ENCODE data around the gene AKAP6. TPM values are rescaled to one million over a fixed set of nuclear protein-coding genes. Genes with fewer than 3 reads are reported as not detected.
A peak's percentile ranks its signal among the peaks of the same experiment; 100 is the strongest.

AKAP6 gene
- total RNA-seq, 1 experiment from 2014 or later, result 1.1 TPM

DNA sequence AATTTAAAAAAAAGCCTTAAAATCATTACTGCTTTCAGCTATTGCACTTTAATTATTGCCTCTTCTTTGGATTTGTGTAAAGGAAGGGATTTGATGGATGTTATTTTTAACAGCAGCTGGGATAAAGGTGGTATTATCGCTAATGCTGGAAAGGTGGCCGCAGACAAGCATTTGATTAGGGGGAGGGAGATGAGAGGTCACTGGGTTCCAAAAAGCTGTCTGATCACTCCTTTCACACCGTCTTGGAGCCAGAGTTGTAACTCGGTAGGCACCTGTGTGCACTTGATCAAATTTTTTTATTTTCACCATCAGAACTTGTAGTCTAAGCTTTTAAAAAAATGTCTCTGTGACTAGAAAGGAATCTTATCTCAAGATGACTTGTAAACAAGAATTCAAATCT lies 99.8 kb downstream of the AKAP6 start:
- Histone ChIP-seq H3K23me2 (ENCODE audit: insufficient read length, low read depth, low read length, poor library complexity, severe bottlenecking) (no peaks in the 10 kb centered on the region), H3K4me2 (ENCODE audit: insufficient read depth, insufficient read length, low read length) (no peak overlapping the region), H4K8ac (replicated peaks; ENCODE audit: insufficient read length, low read depth, low read length) (no peak overlapping the region), H2BK5ac (ENCODE audit: insufficient read length, low read length) (no peak overlapping the region), H3K14ac (ENCODE audit: insufficient read depth, low read length) (no peak overlapping the region), H2AK5ac (ENCODE audit: insufficient read length, low read length) (no peak overlapping the region), H4K20me1 (ENCODE audit: control insufficient read depth, insufficient read depth, insufficient read length) (no peaks in the 10 kb centered on the region), H3K9me3 (ENCODE audit: control insufficient read depth, low read depth, low read length) (no peaks in the 10 kb centered on the region), H4K5ac (ENCODE audit: insufficient read length, low read depth, low read length) (no peak overlapping the region), H2BK20ac (ENCODE audit: low read depth, low read length, poor library complexity, severe bottlenecking) (no peak overlapping the region), H4K91ac (ENCODE audit: insufficient read length, low read depth, low read length) (no peak overlapping the region), H2BK12ac (ENCODE audit: insufficient read length, low read depth, low read length) (no peak overlapping the region), H2BK15ac (ENCODE audit: low read depth, low read length) (no peak overlapping the region), H3T11ph (ENCODE audit: low read length) (no peak overlapping the region), H3K27ac (ENCODE audit: insufficient read length, low read depth, low read length) (no peak overlapping the region), H3K4me1 (ENCODE audit: insufficient read depth, low read length) (no peaks in the 10 kb centered on the region), H3K27me3 (ENCODE audit: insufficient read depth, low read length) (no peaks in the 10 kb centered on the region), H3K79me2 (ENCODE audit: insufficient read depth, low read length) (no peaks in the 10 kb centered on the region), H3K56ac (ENCODE audit: insufficient read length, low read depth, low read length) (no peak overlapping the region), H3K9ac (ENCODE audit: extremely low read depth, insufficient read length, low read length) (no peak overlapping the region), H2AFZ (ENCODE audit: low read length) (no peak overlapping the region), H3K18ac (ENCODE audit: insufficient read length, low read depth, low read length) (no peak overlapping the region), H2BK120ac (ENCODE audit: low read depth, low read length, poor library complexity, severe bottlenecking) (no peak overlapping the region), H3K23ac (ENCODE audit: insufficient read length, low read depth, low read length) (no peak overlapping the region), H3K4ac (ENCODE audit: low read depth, low read length) (no peak overlapping the region), H3K79me1 (ENCODE audit: insufficient read depth, low read depth, low read length, poor library complexity, severe bottlenecking) (no peaks in the 10 kb centered on the region)
- TF ChIP-seq, protein P1, sequence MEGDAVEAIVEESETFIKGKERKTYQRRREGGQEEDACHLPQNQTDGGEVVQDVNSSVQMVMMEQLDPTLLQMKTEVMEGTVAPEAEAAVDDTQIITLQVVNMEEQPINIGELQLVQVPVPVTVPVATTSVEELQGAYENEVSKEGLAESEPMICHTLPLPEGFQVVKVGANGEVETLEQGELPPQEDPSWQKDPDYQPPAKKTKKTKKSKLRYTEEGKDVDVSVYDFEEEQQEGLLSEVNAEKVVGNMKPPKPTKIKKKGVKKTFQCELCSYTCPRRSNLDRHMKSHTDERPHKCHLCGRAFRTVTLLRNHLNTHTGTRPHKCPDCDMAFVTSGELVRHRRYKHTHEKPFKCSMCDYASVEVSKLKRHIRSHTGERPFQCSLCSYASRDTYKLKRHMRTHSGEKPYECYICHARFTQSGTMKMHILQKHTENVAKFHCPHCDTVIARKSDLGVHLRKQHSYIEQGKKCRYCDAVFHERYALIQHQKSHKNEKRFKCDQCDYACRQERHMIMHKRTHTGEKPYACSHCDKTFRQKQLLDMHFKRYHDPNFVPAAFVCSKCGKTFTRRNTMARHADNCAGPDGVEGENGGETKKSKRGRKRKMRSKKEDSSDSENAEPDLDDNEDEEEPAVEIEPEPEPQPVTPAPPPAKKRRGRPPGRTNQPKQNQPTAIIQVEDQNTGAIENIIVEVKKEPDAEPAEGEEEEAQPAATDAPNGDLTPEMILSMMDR (conservative IDR thresholded peaks at IDR 0.05), result no peak
- Mint-ChIP-seq H3K36me3 (ENCODE audit: insufficient read depth in 1 of 3, low read depth in 3 of 3) (peaks cover 0 to 4% (median 0%) of the 10 kb centered on the region in 3 experiments; a peak in 3 of 7 replicates), H3K27ac (0 out of 7 replicates have a peak overlapping the region, but pooled peaks of 1 of the 3 experiments have one; percentile 59), H3K27me3 (ENCODE audit: low read depth) (no peaks in the 10 kb centered on the region), H3K4me3 (no peak overlapping the region), H3K9me3 (peaks cover 0 to 3% of the 10 kb centered on the region in 2 experiments; a peak in 1 of 5 replicates), H3K4me1 (peaks cover 26 to 34% of the 10 kb centered on the region in 2 experiments)
- no peak for DNase-seq
- no CpG with 5 or more reads among the region's 4 CpGs for WGBS (ENCODE audit: extremely low coverage, insufficient read length, low lambda C conversion rate)

All from H9 (cell line).